ENCODE measurements around the gene CENPM.

DNA sequence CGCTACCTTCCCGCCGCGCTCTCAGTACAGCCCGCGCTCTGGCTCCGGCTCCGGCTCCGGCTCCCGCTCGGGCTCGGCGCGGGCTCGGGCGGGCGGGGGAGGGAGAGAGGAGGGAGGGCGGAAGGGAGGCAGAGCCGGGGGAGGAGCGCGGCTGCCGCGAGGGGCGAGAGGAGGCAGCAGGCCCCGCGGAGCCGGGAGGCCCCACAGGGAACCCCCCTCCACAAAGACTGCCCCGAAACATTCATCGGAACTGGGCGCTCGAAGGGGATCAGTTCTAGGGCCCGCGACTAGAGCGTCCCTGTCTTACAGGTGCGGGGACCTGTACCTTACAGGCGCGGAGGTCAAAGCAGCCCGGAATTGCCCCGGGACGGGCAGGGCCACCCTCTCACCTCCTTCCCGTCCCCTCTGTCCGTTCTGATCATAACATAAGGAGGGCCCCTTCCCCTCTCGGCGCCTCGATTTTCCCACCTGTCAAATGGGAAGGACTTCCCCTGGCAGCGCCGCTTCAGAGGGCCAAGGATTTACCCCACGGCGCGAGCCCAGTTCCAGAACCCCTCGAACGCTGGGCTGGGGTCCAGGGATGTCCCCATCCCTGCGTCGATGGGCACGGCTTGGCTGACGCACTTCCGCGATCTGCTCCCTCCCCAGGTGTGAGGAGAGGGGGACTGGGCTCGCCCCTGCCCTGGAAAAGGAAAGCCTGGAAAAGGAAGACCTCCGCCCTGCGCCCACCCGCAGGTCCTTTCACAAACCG, 31.7 kb downstream of the CENPM start, which contains the start of gene SHISA8:
- TF ChIP-seq, protein P1, sequence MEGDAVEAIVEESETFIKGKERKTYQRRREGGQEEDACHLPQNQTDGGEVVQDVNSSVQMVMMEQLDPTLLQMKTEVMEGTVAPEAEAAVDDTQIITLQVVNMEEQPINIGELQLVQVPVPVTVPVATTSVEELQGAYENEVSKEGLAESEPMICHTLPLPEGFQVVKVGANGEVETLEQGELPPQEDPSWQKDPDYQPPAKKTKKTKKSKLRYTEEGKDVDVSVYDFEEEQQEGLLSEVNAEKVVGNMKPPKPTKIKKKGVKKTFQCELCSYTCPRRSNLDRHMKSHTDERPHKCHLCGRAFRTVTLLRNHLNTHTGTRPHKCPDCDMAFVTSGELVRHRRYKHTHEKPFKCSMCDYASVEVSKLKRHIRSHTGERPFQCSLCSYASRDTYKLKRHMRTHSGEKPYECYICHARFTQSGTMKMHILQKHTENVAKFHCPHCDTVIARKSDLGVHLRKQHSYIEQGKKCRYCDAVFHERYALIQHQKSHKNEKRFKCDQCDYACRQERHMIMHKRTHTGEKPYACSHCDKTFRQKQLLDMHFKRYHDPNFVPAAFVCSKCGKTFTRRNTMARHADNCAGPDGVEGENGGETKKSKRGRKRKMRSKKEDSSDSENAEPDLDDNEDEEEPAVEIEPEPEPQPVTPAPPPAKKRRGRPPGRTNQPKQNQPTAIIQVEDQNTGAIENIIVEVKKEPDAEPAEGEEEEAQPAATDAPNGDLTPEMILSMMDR (conservative IDR thresholded peaks at IDR 0.05; ENCODE audit: low read depth in 2 of 2) = no peak
- peak; percentile 55 for TF ChIP-seq EZH2 (IDR thresholded peaks at IDR 0.05; ENCODE audit: low read depth, unreplicated experiment)
- TF ChIP-seq EZH2phosphoT487 (IDR thresholded peaks at IDR 0.05; ENCODE audit: unreplicated experiment) = no peak
- no peak for TF ChIP-seq POLR2AphosphoS5 (IDR thresholded peaks at IDR 0.05; ENCODE audit: low read depth)
- TF ChIP-seq CREB1 (CRISPR knock-in tag; IDR thresholded peaks at IDR 0.05; ENCODE audit: low read depth) = no peak
- TF ChIP-seq, protein P2, sequence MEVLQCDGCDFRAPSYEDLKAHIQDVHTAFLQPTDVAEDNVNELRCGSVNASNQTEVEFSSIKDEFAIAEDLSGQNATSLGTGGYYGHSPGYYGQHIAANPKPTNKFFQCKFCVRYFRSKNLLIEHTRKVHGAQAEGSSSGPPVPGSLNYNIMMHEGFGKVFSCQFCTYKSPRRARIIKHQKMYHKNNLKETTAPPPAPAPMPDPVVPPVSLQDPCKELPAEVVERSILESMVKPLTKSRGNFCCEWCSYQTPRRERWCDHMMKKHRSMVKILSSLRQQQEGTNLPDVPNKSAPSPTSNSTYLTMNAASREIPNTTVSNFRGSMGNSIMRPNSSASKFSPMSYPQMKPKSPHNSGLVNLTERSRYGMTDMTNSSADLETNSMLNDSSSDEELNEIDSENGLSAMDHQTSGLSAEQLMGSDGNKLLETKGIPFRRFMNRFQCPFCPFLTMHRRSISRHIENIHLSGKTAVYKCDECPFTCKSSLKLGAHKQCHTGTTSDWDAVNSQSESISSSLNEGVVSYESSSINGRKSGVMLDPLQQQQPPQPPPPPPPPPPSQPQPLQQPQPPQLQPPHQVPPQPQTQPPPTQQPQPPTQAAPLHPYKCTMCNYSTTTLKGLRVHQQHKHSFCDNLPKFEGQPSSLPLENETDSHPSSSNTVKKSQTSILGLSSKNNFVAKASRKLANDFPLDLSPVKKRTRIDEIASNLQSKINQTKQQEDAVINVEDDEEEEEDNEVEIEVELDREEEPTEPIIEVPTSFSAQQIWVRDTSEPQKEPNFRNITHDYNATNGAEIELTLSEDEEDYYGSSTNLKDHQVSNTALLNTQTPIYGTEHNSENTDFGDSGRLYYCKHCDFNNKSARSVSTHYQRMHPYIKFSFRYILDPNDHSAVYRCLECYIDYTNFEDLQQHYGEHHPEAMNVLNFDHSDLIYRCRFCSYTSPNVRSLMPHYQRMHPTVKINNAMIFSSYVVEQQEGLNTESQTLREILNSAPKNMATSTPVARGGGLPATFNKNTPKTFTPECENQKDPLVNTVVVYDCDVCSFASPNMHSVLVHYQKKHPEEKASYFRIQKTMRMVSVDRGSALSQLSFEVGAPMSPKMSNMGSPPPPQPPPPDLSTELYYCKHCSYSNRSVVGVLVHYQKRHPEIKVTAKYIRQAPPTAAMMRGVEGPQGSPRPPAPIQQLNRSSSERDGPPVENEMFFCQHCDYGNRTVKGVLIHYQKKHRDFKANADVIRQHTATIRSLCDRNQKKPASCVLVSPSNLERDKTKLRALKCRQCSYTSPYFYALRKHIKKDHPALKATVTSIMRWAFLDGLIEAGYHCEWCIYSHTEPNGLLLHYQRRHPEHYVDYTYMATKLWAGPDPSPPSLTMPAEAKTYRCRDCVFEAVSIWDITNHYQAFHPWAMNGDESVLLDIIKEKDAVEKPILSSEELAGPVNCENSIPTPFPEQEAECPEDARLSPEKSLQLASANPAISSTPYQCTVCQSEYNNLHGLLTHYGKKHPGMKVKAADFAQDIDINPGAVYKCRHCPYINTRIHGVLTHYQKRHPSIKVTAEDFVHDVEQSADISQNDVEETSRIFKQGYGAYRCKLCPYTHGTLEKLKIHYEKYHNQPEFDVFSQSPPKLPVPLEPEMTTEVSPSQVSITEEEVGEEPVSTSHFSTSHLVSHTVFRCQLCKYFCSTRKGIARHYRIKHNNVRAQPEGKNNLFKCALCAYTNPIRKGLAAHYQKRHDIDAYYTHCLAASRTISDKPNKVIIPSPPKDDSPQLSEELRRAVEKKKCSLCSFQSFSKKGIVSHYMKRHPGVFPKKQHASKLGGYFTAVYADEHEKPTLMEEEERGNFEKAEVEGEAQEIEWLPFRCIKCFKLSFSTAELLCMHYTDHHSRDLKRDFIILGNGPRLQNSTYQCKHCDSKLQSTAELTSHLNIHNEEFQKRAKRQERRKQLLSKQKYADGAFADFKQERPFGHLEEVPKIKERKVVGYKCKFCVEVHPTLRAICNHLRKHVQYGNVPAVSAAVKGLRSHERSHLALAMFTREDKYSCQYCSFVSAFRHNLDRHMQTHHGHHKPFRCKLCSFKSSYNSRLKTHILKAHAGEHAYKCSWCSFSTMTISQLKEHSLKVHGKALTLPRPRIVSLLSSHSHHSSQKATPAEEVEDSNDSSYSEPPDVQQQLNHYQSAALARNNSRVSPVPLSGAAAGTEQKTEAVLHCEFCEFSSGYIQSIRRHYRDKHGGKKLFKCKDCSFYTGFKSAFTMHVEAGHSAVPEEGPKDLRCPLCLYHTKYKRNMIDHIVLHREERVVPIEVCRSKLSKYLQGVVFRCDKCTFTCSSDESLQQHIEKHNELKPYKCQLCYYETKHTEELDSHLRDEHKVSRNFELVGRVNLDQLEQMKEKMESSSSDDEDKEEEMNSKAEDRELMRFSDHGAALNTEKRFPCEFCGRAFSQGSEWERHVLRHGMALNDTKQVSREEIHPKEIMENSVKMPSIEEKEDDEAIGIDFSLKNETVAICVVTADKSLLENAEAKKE (CRISPR knock-in tag; IDR thresholded peaks at IDR 0.05) = no peak

Data from GM23338 (cell line).